Natural killer cell (primary cell): Measurements from ENCODE around the gene MACF1. TPM values are rescaled to one million over a fixed set of nuclear protein-coding genes. Genes with fewer than 3 reads are reported as not detected.

Experiments used
- ATAC-seq, 3 donors: fragments of 150-1000 bp in 2 of 3; fragments of 200-7000 bp in 1 of 3; cut with Tn5 transposase; 1 replicate in 1 of 3; 2 replicates in 2 of 3; pipeline ENCODE4 v1.10.0; 2021; ENCODE audit warnings: mild to moderate bottlenecking in 2 of 3, moderate library complexity in 2 of 3
- DNase-seq, 2 donors: peaks; one replicate each; pipeline versions ENCODE4 v3.0.0 to v3.0.0-alpha.2; 2013 to 2021; ENCODE audit warnings: mixed read lengths in 1 of 2
- H3K27ac ChIP-seq: one replicate; pipeline ENCODE4 v1.5.1; 2013; ENCODE audit warnings: mild to moderate bottlenecking, low read length
- H3K27me3 ChIP-seq: one replicate; pipeline ENCODE4 v1.6.1; 2013; ENCODE audit warnings: low read length; ENCODE audit not compliant: control insufficient read depth, insufficient read depth
- H3K36me3 ChIP-seq: one replicate; pipeline ENCODE4 v1.6.1; 2013; ENCODE audit warnings: low read length; ENCODE audit not compliant: control insufficient read depth, insufficient read depth
- H3K4me1 ChIP-seq: one replicate; pipeline ENCODE4 v1.6.1; 2013; ENCODE audit warnings: low read length; ENCODE audit not compliant: control insufficient read depth, insufficient read depth
- H3K4me3 ChIP-seq: one replicate; pipeline ENCODE4 v1.5.1; 2013; ENCODE audit warnings: low read length
- H3K9me3 ChIP-seq: one replicate; pipeline ENCODE4 v1.6.1; 2013; ENCODE audit warnings: low read length; ENCODE audit not compliant: control insufficient read depth, insufficient read depth
- H3K27ac Mint-ChIP-seq, 2 donors: one replicate each; pipeline ENCODE4 v1.8.0; 2022; ENCODE audit warnings: mild to moderate bottlenecking in 2 of 2, mixed read lengths in 2 of 2, moderate library complexity in 1 of 2
- H3K27me3 Mint-ChIP-seq, 2 donors: one replicate each; pipeline ENCODE4 v1.8.0; 2022; ENCODE audit warnings: low read depth in 2 of 2, mixed read lengths in 2 of 2
- H3K36me3 Mint-ChIP-seq: one replicate; pipeline ENCODE4 v1.8.0; 2022; ENCODE audit warnings: mixed read lengths
- H3K4me1 Mint-ChIP-seq, 2 donors: one replicate each; pipeline ENCODE4 v1.8.0; 2022; ENCODE audit warnings: mixed read lengths in 2 of 2
- H3K4me3 Mint-ChIP-seq: one replicate; pipeline ENCODE4 v1.8.0; 2022; ENCODE audit warnings: mild to moderate bottlenecking, moderate library complexity, mixed read lengths
- H3K9me3 Mint-ChIP-seq, 2 donors: one replicate each; pipeline ENCODE4 v1.8.0; 2022; ENCODE audit warnings: mixed read lengths in 2 of 2
- WGBS: methylation state at CpG from one replicate; pipeline ENCODE4 v1.1.7; 2013; ENCODE audit warnings: missing lambda C conversion rate; ENCODE audit not compliant: insufficient coverage; 5-methylcytosine and 5-hydroxymethylcytosine counted together
- intact Hi-C: fragments of 100-400 bp; cut with micrococcal nuclease; formaldehyde crosslinking; loops from one replicate; pipeline ENCODE4 v1.14.2; 2022
- total RNA-seq, 4 donors: library from RNA; stranded (reverse); fragments of 120-200 nt in 1 of 4; gene quantifications; one replicate each; pipeline versions ENCODE4 v1.2.3 to v1.2.4, GENCODE V29; 2013 to 2022
- TF ChIP-seq, protein P1 (sequence below): fragments of 200-600 bp; IDR thresholded peaks from one replicate; pipeline ENCODE4 v1.8.0; 2022; ENCODE audit warnings: antibody characterized with exemption

MACF1 gene
- total RNA-seq, 3 donors from 2014 or later (not counting 1 experiment from before 2014, with no cell fraction given), result 752 to 811 (median 752) TPM

DNA sequence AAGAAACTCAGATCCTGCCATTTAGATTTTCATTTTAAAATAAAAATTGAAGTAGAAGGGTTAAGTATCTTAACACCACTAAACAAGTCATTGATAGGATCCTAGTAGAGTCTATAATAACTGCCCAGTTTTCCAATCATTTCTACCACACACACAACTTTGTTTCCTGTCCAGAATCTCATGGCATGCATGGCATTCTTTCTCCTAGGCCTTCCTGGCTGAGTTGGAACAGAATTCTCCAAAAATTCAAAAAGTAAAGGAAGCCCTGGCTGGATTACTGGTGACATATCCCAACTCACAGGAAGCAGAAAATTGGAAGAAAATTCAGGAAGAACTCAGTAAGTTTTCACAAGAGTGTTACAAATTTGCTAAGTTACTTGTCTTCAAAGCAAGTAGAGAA is 175.5 kb downstream of the MACF1 start:
- Histone ChIP-seq H3K27ac (no peak overlapping the region), H3K4me3 (no peak overlapping the region), H3K36me3 (peaks cover 78% of the 10 kb centered on the region), H3K9me3 (no peaks in the 10 kb centered on the region), H3K4me1 (no peaks in the 10 kb centered on the region), H3K27me3 (no peaks in the 10 kb centered on the region)
- H3K4me1 Mint-ChIP-seq, result peaks cover 0 to 9% of the 10 kb centered on the region in 2 donors
- H3K4me3 Mint-ChIP-seq, result no peak overlapping the region
- intact Hi-C loops, result no loop called here
- DNase-seq (no peak), ATAC-seq (no peak)
- no peaks in the 10 kb centered on the region for H3K9me3 Mint-ChIP-seq
- TF ChIP-seq, protein P1, sequence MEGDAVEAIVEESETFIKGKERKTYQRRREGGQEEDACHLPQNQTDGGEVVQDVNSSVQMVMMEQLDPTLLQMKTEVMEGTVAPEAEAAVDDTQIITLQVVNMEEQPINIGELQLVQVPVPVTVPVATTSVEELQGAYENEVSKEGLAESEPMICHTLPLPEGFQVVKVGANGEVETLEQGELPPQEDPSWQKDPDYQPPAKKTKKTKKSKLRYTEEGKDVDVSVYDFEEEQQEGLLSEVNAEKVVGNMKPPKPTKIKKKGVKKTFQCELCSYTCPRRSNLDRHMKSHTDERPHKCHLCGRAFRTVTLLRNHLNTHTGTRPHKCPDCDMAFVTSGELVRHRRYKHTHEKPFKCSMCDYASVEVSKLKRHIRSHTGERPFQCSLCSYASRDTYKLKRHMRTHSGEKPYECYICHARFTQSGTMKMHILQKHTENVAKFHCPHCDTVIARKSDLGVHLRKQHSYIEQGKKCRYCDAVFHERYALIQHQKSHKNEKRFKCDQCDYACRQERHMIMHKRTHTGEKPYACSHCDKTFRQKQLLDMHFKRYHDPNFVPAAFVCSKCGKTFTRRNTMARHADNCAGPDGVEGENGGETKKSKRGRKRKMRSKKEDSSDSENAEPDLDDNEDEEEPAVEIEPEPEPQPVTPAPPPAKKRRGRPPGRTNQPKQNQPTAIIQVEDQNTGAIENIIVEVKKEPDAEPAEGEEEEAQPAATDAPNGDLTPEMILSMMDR, result no peak
- peak overlapping the region in 1 of 2 donors; percentile 17 for H3K27ac Mint-ChIP-seq
- H3K27me3 Mint-ChIP-seq, result no peaks in the 10 kb centered on the region
- peaks cover 7% of the 10 kb centered on the region for H3K36me3 Mint-ChIP-seq

- Histone ChIP-seq H3K9me3 (no peaks in the 10 kb centered on the region), H3K36me3 (peaks cover 83% of the 10 kb centered on the region), H3K27me3 (no peaks in the 10 kb centered on the region), H3K27ac (no peak overlapping the region), H3K4me1 (no peaks in the 10 kb centered on the region), H3K4me3 (no peak overlapping the region)
- Mint-ChIP-seq H3K36me3 (peaks cover 14% of the 10 kb centered on the region), H3K9me3 (no peaks in the 10 kb centered on the region), H3K27me3 (no peaks in the 10 kb centered on the region), H3K4me1 (peaks cover 0 to 9% of the 10 kb centered on the region in 2 donors), H3K4me3 (no peak overlapping the region), H3K27ac (no peak overlapping the region)
- TF ChIP-seq, protein P1, result no peak
- no peak for DNase-seq
- 100% methylated on average over 3 of the region's 5 CpGs for WGBS
- intact Hi-C loops, result no loop called here
- no peak for ATAC-seq
Measured at GRCh38 chr1:39381839-39382238, 177.3 kb downstream of the MACF1 start.

- no peaks in the 10 kb centered on the region for H3K9me3 Mint-ChIP-seq
- 83% methylated on average over 1 of the region's 2 CpGs for WGBS
- H3K4me1 Mint-ChIP-seq, result peaks cover 6 to 10% of the 10 kb centered on the region in 2 donors
- Histone ChIP-seq H3K36me3 (peaks cover 86% of the 10 kb centered on the region), H3K9me3 (no peaks in the 10 kb centered on the region), H3K4me3 (no peak overlapping the region), H3K27ac (no peak overlapping the region), H3K27me3 (no peaks in the 10 kb centered on the region), H3K4me1 (no peaks in the 10 kb centered on the region)
- peak overlapping the region in 1 of 2 donors; percentile 29 for H3K27ac Mint-ChIP-seq
- no peak overlapping the region for H3K4me3 Mint-ChIP-seq
- ATAC-seq (no peak), DNase-seq (no peak)
- no peaks in the 10 kb centered on the region for H3K27me3 Mint-ChIP-seq
- TF ChIP-seq, protein P1, result no peak
- intact Hi-C loops, result no loop called here
- H3K36me3 Mint-ChIP-seq, result peaks cover 27% of the 10 kb centered on the region
Measured at GRCh38 chr1:39384305-39384704, 179.8 kb downstream of the MACF1 start.
